GM23338 (cell line): ENCODE data around the gene SOWAHB.

Experiments used
- CREB1 ChIP-seq: fragments of 250-450 bp; sonication (Bioruptor Pico); IDR thresholded peaks from 2 replicates; pipeline ENCODE4 v1.5.0; 2020; ENCODE audit warnings: low read depth, mild to moderate bottlenecking, moderate library complexity
- CTCF ChIP-seq, 2 experiments: fragments of 200-600 bp in 1 of 2; sonication (generic) in 1 of 2; conservative IDR thresholded peaks; 2 replicates each; pipeline versions ENCODE4 v1.5.1 to v1.6.1; 2016 to 2017; ENCODE audit warnings: antibody characterized with exemption in 2 of 2, low read depth in 2 of 2, mild to moderate bottlenecking in 2 of 2, moderate library complexity in 1 of 2
- EZH2 ChIP-seq: fragments of 200-600 bp; sonication (generic); IDR thresholded peaks from one replicate; pipeline ENCODE4 v1.8.0; 2017; ENCODE audit warnings: antibody characterized with exemption, mild to moderate bottlenecking, low read depth; ENCODE audit not compliant: unreplicated experiment
- EZH2phosphoT487 ChIP-seq: fragments of 200-600 bp; sonication (generic); IDR thresholded peaks from one replicate; pipeline ENCODE4 v1.8.1; 2018; ENCODE audit warnings: antibody characterized with exemption; ENCODE audit not compliant: unreplicated experiment
- JUNB ChIP-seq: IDR thresholded peaks from one replicate; pipeline ENCODE4 v1.6.1; 2016; ENCODE audit warnings: antibody characterized with exemption; ENCODE audit not compliant: unreplicated experiment
- NANOG ChIP-seq: IDR thresholded peaks from 2 replicates; pipeline ENCODE4 v1.6.1; 2016; ENCODE audit warnings: antibody characterized with exemption, borderline replicate concordance
- POLR2AphosphoS5 ChIP-seq: IDR thresholded peaks from 2 replicates; pipeline ENCODE4 v1.6.1; 2016; ENCODE audit warnings: antibody characterized with exemption, low read depth
- STAT1 ChIP-seq: IDR thresholded peaks from one replicate; pipeline ENCODE4 v1.6.1; 2016; ENCODE audit warnings: antibody characterized with exemption; ENCODE audit not compliant: unreplicated experiment
- ZNF114 ChIP-seq: fragments of 250-450 bp; sonication (Bioruptor Pico); IDR thresholded peaks from 2 replicates; pipeline ENCODE4 v1.5.0; 2020; ENCODE audit warnings: mild to moderate bottlenecking, moderate library complexity
- TF ChIP-seq, protein P1 (sequence below): IDR thresholded peaks from one replicate; pipeline ENCODE4 v1.6.1; 2018; ENCODE audit warnings: antibody characterized with exemption; ENCODE audit not compliant: unreplicated experiment
- TF ChIP-seq, protein P2 (sequence below): IDR thresholded peaks from 2 replicates; pipeline ENCODE4 v1.6.1; 2016; ENCODE audit warnings: antibody characterized with exemption

GRCh38 chr4:76898949-76899645 lies 1.2 kb upstream of the SOWAHB start:
- no peak for TF ChIP-seq CTCF (conservative IDR thresholded peaks at IDR 0.05; ENCODE audit: low read depth in 2 of 2)
- no peak for TF ChIP-seq CREB1
- no peak for TF ChIP-seq EZH2
- no peak for TF ChIP-seq ZNF114 (CRISPR knock-in tag)
- TF ChIP-seq, protein P1, sequence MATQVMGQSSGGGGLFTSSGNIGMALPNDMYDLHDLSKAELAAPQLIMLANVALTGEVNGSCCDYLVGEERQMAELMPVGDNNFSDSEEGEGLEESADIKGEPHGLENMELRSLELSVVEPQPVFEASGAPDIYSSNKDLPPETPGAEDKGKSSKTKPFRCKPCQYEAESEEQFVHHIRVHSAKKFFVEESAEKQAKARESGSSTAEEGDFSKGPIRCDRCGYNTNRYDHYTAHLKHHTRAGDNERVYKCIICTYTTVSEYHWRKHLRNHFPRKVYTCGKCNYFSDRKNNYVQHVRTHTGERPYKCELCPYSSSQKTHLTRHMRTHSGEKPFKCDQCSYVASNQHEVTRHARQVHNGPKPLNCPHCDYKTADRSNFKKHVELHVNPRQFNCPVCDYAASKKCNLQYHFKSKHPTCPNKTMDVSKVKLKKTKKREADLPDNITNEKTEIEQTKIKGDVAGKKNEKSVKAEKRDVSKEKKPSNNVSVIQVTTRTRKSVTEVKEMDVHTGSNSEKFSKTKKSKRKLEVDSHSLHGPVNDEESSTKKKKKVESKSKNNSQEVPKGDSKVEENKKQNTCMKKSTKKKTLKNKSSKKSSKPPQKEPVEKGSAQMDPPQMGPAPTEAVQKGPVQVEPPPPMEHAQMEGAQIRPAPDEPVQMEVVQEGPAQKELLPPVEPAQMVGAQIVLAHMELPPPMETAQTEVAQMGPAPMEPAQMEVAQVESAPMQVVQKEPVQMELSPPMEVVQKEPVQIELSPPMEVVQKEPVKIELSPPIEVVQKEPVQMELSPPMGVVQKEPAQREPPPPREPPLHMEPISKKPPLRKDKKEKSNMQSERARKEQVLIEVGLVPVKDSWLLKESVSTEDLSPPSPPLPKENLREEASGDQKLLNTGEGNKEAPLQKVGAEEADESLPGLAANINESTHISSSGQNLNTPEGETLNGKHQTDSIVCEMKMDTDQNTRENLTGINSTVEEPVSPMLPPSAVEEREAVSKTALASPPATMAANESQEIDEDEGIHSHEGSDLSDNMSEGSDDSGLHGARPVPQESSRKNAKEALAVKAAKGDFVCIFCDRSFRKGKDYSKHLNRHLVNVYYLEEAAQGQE, result no peak
- TF ChIP-seq, protein P2, sequence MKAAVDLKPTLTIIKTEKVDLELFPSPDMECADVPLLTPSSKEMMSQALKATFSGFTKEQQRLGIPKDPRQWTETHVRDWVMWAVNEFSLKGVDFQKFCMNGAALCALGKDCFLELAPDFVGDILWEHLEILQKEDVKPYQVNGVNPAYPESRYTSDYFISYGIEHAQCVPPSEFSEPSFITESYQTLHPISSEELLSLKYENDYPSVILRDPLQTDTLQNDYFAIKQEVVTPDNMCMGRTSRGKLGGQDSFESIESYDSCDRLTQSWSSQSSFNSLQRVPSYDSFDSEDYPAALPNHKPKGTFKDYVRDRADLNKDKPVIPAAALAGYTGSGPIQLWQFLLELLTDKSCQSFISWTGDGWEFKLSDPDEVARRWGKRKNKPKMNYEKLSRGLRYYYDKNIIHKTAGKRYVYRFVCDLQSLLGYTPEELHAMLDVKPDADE, result no peak
- no peak for TF ChIP-seq STAT1
- TF ChIP-seq POLR2AphosphoS5, result no peak
- TF ChIP-seq EZH2phosphoT487, result no peak
- TF ChIP-seq JUNB, result no peak
- no peak for TF ChIP-seq NANOG
